ENCODE results near the gene ZCCHC7. TPM values are rescaled to one million over a fixed set of nuclear protein-coding genes. Genes with fewer than 3 reads are reported as not detected.
"Not testable (repeated sequence)": the region's sequence is repeated elsewhere in the genome, so short reads cannot be mapped to it uniquely, and the experiment has no call there.

Gene ZCCHC7
- polyA plus RNA-seq, 3 donors = 8.7 to 12.9 (median 12.5) TPM

- H3K9me3 Mint-ChIP-seq = peaks cover 0 to 6% (median 4%) of the 10 kb centered on the region in 7 donors
- Histone ChIP-seq H3K79me2 (ENCODE audit: insufficient read depth, low read length) (no peaks in the 10 kb centered on the region), H3K27ac (ENCODE audit: low read depth in 1 of 2, low read length in 2 of 2) (no peak overlapping the region), H3K4me3 (replicated peaks in 1 of 3; ENCODE audit: low read depth in 2 of 3, low read length in 3 of 3) (no peak overlapping the region), H3K4me1 (ENCODE audit: control insufficient read depth in 1 of 2, insufficient read depth in 2 of 2, low read length in 2 of 2) (peaks cover 21 to 23% of the 10 kb centered on the region in 2 donors), H2AFZ (ENCODE audit: insufficient read depth, low read depth, low read length, poor library complexity, severe bottlenecking) (no peak overlapping the region), H4K20me1 (ENCODE audit: insufficient read depth, low read length) (peaks cover 3% of the 10 kb centered on the region), H3K9me3 (replicated peaks in 1 of 2; ENCODE audit: control insufficient read depth in 1 of 2, insufficient read depth in 1 of 2, low read length in 2 of 2) (no peaks in the 10 kb centered on the region), H3K27me3 (ENCODE audit: control insufficient read depth in 2 of 2, insufficient read depth in 2 of 2, low read length in 2 of 2) (no peaks in the 10 kb centered on the region), H3K9ac (ENCODE audit: insufficient read depth, low read length, poor library complexity, severe bottlenecking) (no peak overlapping the region), H3K4me2 (replicated peaks; ENCODE audit: extremely low read depth, low read length, poor library complexity, severe bottlenecking) (no peak overlapping the region), H3K36me3 (replicated peaks in 1 of 2; ENCODE audit: control insufficient read depth in 1 of 2, insufficient read depth in 2 of 2, low read length in 2 of 2) (peaks cover 0 to 5% of the 10 kb centered on the region in 2 donors)
- peaks cover 0 to 3% (median 2%) of the 10 kb centered on the region in 3 donors for H3K27me3 Mint-ChIP-seq (ENCODE audit: low read depth in 3 of 3)
- peaks cover 16 to 21% of the 10 kb centered on the region in 2 donors for H3K36me3 Mint-ChIP-seq
- peaks cover 29% of the 10 kb centered on the region for H3K4me1 Mint-ChIP-seq
- WGBS (ENCODE audit: insufficient coverage) = no CpG with 5 or more reads among the region's 1 CpG
- no peak overlapping the region for H3K4me3 Mint-ChIP-seq
- intact Hi-C loops (cut with micrococcal nuclease) = no loop called here
- TF ChIP-seq CTCF (IDR thresholded peaks at IDR 0.05) = no peak
- DNase-seq = no peak
- no peak overlapping the region for H3K27ac Mint-ChIP-seq
These were observed 81.2 kb downstream of the ZCCHC7 start for GRCh38 chr9:37201581-37201980.

DNA sequence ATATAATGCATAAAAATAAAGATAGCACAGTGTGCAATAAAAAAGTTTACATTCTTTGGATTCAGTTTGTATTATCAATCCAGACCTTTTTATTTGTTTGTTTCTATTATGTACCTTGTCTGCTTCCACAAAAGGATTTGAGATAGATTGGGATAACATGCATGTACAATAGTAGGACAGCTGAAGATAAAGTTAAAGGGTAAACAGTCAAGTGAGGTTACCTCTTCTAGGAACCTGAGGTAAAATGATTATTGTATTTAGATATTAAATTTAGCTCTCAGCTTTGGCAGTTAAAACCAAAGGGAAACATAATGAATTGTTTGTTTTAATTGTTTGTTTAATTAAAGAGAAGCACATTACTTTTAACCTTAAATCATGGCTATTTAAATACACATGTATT is 81.7 kb downstream of the ZCCHC7 start:
- no peaks in the 10 kb centered on the region for H3K79me2 ChIP-seq (ENCODE audit: insufficient read depth, low read length)
- peaks cover 19% of the 10 kb centered on the region in 2 donors for H3K4me1 ChIP-seq (ENCODE audit: control insufficient read depth in 1 of 2, insufficient read depth in 2 of 2, low read length in 2 of 2)
- H3K9me3 Mint-ChIP-seq = peaks cover 0 to 6% (median 4%) of the 10 kb centered on the region in 7 donors
- no peak for TF ChIP-seq CTCF (IDR thresholded peaks at IDR 0.05)
- no peak overlapping the region for H3K4me2 ChIP-seq (replicated peaks; ENCODE audit: extremely low read depth, low read length, poor library complexity, severe bottlenecking)
- H3K27me3 Mint-ChIP-seq (ENCODE audit: low read depth in 3 of 3) = peaks cover 0 to 3% (median 2%) of the 10 kb centered on the region in 3 donors
- H3K27ac Mint-ChIP-seq = no peak overlapping the region
- H2AFZ ChIP-seq (ENCODE audit: insufficient read depth, low read depth, low read length, poor library complexity, severe bottlenecking) = no peak overlapping the region
- H3K36me3 Mint-ChIP-seq = peaks cover 19 to 23% of the 10 kb centered on the region in 2 donors
- no peaks in the 10 kb centered on the region for H3K27me3 ChIP-seq (ENCODE audit: control insufficient read depth in 2 of 2, insufficient read depth in 2 of 2, low read length in 2 of 2)
- H3K9ac ChIP-seq (ENCODE audit: insufficient read depth, low read length, poor library complexity, severe bottlenecking) = no peak overlapping the region
- no peak for DNase-seq
- H3K36me3 ChIP-seq (replicated peaks in 1 of 2; ENCODE audit: control insufficient read depth in 1 of 2, insufficient read depth in 2 of 2, low read length in 2 of 2) = peaks cover 0 to 8% of the 10 kb centered on the region in 2 donors
- intact Hi-C loops (cut with micrococcal nuclease) = no loop called here
- no peak overlapping the region for H3K27ac ChIP-seq (ENCODE audit: low read depth in 1 of 2, low read length in 2 of 2)
- peaks cover 26% of the 10 kb centered on the region for H3K4me1 Mint-ChIP-seq
- H3K4me3 Mint-ChIP-seq = no peak overlapping the region
- H3K4me3 ChIP-seq (replicated peaks in 1 of 3; ENCODE audit: low read depth in 2 of 3, low read length in 3 of 3) = no peak overlapping the region
- H3K9me3 ChIP-seq (replicated peaks in 1 of 2; ENCODE audit: control insufficient read depth in 1 of 2, insufficient read depth in 1 of 2, low read length in 2 of 2) = no peaks in the 10 kb centered on the region
- H4K20me1 ChIP-seq (ENCODE audit: insufficient read depth, low read length) = peaks cover 3% of the 10 kb centered on the region

DNA sequence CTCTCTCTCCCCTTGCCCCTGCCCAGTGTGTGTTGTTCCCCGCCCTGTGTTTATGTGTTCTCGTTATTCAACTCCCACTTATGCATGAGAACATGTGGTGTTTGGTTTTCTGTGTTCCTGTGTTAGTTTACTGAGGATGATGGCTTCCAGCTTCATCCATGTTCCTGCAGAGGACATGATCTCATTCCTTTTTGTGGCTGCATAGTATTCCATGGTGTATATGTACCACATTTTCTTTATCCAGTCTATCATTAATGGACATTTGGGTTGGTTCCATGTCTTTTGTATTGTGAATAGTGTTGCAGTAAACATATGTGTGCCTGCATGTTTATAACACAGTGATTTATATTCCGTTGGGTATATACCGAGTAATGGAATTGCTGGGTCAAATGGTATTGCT is 83.1 kb downstream of the ZCCHC7 start:
- H3K9me3 Mint-ChIP-seq; H3K9ac ChIP-seq (ENCODE audit: insufficient read depth, low read length, poor library complexity, severe bottlenecking); H3K27me3 ChIP-seq (ENCODE audit: control insufficient read depth in 2 of 2, insufficient read depth in 2 of 2, low read length in 2 of 2); H3K4me2 ChIP-seq (replicated peaks; ENCODE audit: extremely low read depth, low read length, poor library complexity, severe bottlenecking); H3K4me1 ChIP-seq (ENCODE audit: control insufficient read depth in 1 of 2, insufficient read depth in 2 of 2, low read length in 2 of 2); H3K9me3 ChIP-seq (replicated peaks in 1 of 2; ENCODE audit: control insufficient read depth in 1 of 2, insufficient read depth in 1 of 2, low read length in 2 of 2); H3K27me3 Mint-ChIP-seq (ENCODE audit: low read depth in 3 of 3); H2AFZ ChIP-seq (ENCODE audit: insufficient read depth, low read depth, low read length, poor library complexity, severe bottlenecking); H3K27ac ChIP-seq (ENCODE audit: low read depth in 1 of 2, low read length in 2 of 2); intact Hi-C loops (cut with micrococcal nuclease); H4K20me1 ChIP-seq (ENCODE audit: insufficient read depth, low read length); H3K4me3 Mint-ChIP-seq; DNase-seq; H3K79me2 ChIP-seq (ENCODE audit: insufficient read depth, low read length); H3K27ac Mint-ChIP-seq; H3K4me3 ChIP-seq (replicated peaks in 1 of 3; ENCODE audit: low read depth in 2 of 3, low read length in 3 of 3): not testable (repeated sequence)
- H3K4me1 Mint-ChIP-seq = peaks cover 13% of the 10 kb centered on the region
- peaks cover 3 to 14% of the 10 kb centered on the region in 2 donors for H3K36me3 ChIP-seq (replicated peaks in 1 of 2; ENCODE audit: control insufficient read depth in 1 of 2, insufficient read depth in 2 of 2, low read length in 2 of 2)
- peaks cover 28 to 31% of the 10 kb centered on the region in 2 donors for H3K36me3 Mint-ChIP-seq
- 100% methylated on average over 2 of the region's 4 CpGs for WGBS (ENCODE audit: insufficient coverage)
